AG09319 (cell line): Measurements from ENCODE around the gene USH2A.

ENCODE experiments used
- DNase-seq: peaks from one replicate; pipeline ENCODE4 v3.0.0-alpha.2; 2010; ENCODE audit warnings: low read depth; ENCODE audit errors: extremely low read depth
- TF ChIP-seq, protein P1 (sequence below): IDR thresholded peaks from 2 replicates; pipeline ENCODE4 v1.5.1; 2011; ENCODE audit warnings: low read depth, mild to moderate bottlenecking, inconsistent platforms, low read length, moderate library complexity

USH2A gene

DNA sequence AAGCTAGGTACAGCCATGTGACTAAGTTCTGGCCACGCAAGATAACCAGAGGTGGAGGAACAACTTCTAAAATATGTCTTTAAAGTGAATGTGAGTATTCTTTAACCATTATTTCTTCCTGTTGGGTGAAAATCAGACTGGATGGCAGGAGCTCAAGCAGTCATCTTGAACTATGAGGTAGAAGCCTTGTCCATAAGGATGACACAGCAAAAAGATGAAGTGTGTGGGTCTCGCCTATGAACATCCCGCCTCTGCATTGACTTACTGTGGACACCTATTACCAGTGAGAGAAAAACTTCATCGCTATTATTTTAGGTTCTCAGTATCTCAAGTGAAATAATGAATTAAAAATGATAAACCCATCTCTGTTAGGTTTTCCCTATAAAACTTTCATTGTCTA is 365.3 kb downstream of the USH2A start:
- TF ChIP-seq, protein P1, sequence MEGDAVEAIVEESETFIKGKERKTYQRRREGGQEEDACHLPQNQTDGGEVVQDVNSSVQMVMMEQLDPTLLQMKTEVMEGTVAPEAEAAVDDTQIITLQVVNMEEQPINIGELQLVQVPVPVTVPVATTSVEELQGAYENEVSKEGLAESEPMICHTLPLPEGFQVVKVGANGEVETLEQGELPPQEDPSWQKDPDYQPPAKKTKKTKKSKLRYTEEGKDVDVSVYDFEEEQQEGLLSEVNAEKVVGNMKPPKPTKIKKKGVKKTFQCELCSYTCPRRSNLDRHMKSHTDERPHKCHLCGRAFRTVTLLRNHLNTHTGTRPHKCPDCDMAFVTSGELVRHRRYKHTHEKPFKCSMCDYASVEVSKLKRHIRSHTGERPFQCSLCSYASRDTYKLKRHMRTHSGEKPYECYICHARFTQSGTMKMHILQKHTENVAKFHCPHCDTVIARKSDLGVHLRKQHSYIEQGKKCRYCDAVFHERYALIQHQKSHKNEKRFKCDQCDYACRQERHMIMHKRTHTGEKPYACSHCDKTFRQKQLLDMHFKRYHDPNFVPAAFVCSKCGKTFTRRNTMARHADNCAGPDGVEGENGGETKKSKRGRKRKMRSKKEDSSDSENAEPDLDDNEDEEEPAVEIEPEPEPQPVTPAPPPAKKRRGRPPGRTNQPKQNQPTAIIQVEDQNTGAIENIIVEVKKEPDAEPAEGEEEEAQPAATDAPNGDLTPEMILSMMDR: no peak
- DNase-seq: no peak

DNA sequence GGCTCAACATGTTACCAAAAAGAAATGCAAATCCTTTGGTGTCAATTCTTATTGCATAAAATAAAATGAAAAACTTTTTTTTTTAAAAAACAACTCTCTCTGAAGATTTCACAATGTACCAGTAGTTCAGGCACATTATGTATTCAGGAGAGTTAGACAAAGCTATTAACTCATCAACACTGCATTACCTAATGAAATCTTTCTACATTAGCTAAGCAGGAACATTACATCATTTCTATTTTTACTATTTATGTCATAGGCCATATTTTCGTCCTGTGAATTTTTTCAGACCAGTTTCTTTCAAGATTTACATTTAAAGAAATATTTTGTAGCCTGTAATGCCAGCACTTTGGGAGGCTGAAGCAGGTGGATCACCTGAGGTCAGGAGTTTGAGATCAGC is 366.2 kb downstream of the USH2A start:
- no peak for DNase-seq
- TF ChIP-seq, protein P1: no peak

DNA sequence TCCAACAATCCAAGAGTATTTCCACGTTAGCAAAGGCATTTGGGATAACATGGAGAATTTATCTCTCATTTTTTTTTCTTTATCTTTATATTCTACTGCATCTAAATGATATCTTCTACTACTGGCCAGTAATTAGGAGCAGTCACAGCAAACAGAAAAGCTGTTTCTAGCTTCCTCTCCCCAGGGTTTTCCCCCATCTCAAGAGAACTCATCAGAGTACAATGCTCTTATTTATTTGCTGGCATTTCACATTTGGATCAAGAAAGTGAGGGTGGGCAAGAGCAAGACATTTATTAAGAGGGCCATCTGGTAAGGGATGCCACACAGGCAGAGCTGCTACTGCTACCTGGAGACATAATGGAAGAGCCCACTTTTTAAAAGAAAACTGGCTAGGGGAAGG is 368.2 kb downstream of the USH2A start:
- TF ChIP-seq, protein P1: no peak
- DNase-seq: no peak

DNA sequence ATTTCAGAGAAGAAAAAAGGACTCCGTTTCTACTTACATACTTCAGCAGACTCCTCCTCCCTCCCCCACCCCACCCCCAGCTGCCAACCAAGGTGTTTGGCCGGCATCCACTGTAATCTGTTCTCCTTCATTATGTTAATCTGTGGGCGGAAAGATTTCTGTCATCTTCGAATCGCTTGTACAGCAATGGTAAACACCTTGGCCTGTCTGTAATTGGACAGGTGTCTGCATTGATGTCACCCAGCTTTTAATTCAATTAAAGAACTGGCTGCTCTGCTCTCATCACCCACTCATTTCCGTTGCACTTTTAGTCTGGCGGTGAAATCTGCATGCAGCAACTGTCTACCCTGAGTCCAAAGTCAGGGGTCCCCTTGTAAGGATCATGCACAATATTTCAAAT is 368.6 kb downstream of the USH2A start:
- TF ChIP-seq, protein P1: no peak
- no peak for DNase-seq

DNA sequence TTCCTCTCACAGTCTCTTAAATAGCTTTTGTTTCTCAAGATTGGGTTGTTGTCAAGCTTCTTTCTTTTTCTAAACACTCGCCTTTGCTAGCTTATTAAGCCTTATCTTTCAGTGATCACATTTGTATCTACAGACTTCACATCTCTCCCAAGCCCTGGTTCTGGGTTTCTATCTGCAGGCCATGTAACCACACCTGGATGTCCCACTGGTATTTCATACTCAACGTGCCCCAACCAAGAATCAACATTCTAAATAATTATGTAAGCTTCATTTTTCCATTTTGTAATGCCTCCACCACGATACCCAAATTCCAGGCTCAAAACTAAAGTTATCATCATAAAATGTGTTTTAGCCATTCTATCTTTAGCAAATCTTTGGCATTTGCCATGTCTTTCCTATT is 372.2 kb downstream of the USH2A start:
- TF ChIP-seq, protein P1: no peak
- no peak for DNase-seq

DNA sequence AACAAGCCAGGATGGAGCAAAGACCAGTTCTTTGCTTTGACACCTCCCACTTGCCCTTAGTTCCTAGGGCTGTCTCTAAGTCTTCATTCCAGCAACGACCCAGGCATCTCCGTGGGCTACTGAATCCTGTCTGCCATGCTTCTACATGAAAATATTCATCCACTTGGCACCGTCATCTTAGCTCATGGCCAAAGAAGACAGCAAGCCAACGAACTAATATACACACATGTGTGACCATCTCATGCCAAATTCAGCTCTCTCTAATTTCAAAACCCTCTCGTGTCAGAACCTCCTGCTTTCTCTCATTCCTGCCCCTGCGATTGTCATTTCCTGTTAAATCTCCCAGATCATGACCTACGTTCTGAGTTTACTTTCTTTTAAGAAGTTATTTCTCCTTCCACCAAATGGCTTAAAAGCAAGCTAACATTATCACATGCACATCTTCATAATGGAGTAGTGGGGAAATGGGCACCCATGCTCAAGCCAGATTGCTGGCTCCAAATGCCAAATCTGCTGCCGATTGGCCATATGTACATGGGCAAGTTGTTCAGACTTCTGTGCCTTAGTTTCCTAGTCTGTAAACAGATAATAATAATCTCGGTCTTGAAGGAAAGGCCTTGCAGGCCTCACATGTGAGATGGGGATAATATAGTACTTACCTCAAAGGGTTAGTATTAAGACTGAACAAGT is 373.4 kb downstream of the USH2A start:
- TF ChIP-seq, protein P1: no peak
- no peak for DNase-seq

DNA sequence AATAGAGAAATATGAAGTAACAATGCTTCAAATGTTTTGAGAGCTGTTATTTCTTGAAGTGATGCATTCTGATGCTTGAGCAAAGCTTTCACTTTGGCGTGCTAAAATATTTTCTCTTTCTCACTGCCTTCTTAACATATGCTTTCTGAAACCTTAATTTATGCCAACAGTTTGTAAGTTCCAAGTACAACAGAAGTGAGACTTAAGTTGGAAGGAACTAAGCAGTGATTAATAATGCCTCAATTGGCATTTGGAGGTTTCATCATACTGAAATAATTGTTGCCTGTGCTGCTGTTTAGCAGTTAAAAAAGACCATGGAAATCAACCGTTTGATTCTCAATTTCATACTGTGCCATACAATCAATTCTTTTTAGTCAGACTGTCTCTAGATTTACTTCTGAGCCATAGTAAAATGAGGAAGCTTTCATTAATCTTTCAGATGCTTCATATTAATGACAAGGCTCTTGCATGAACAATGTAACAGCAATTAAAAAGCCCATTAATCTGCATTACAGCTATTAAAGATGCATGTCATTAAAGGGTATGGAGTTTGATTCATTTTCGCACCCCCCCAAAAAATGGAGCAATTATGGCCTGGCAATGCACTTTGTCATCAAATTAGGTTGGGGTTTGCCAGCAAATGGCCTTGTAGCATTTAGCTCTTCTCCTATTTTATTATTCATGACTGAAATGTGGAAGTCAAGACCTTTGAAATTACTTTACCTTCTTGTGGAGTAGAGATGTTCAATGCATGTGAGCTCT is 375.3 kb downstream of the USH2A start:
- TF ChIP-seq, protein P1: no peak

More for the DNA sequence above, 375.3 kb downstream of the USH2A start:
- no peak for DNase-seq
